ENCODE data around the gene C11orf21.

C11orf21 gene

GRCh38 chr11:2320568-2321310 lies 19.0 kb upstream of the C11orf21 start:
- no peak for DNase-seq

DNA sequence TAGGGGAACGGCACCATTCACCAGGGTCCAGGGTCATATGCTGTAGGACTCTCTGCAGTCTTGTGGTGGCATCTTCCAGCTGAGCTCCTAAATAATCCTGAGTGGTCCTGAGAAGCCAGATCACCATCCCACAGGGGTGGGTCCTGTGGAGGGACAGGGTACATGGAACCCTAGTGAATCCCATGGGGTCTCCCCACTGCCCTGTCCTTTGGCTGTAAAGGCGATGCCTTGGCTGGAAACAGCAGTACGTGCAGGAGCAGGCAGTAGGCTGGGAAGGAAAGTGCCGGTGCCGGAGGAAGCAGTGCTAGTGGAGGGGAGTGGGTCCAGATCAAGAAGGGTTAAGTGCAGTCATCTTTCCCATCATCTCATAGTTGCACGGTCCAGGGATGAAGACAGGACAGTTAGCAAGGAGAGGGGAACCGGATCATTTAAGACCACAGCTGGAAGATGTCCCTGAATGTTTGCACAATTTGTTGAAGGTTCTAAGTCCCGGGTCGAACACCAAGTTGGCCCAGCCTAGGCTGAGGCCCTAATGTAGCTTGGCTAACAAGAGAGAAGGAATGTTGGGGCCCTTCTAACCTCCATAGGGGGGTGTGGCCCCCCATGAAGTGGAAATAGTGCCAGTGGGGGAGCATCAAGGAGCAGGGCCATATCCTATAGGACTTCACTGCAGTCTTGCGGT lies 18.2 kb upstream of the C11orf21 start:
- no peak for DNase-seq

DNA sequence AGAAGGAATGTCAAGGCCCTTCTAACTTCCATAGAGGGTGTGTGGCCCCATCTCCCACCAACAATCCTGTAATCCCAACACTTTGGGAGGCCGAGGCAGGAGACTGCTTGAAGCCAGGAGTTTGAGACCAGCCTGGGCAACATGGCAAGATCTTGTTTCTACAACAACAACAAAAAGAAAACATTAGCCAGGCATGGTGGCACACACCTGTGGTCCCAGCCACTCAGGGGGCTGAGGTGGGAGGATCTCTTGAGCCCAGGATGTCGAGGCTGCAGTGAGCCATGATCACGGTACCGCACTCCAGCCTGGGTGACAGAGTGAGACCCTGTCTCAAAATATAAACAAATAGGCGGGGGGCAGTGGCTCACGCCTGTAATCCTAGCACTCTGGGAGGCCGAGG lies 17.0 kb upstream of the C11orf21 start:
- DNase-seq = no peak

DNA sequence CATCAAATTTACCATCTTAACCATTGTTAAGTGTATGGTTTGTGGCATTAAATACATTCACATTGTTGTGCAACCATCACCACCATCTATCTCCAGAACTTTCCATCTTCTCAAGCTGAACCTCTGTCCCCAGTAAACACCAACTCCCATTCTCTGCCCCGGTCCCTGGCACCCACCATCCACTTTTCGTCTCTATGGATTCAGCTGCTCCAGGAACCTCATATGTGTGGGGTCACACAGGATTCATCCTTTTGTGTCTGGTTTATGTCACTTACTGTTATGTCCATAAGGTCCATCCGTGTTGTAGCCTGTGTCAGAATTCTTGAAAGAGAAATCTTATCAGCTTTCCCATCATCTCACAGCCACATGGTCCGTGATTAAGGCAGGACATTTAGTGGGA lies 16.4 kb upstream of the C11orf21 start:
- no peak for DNase-seq

DNA sequence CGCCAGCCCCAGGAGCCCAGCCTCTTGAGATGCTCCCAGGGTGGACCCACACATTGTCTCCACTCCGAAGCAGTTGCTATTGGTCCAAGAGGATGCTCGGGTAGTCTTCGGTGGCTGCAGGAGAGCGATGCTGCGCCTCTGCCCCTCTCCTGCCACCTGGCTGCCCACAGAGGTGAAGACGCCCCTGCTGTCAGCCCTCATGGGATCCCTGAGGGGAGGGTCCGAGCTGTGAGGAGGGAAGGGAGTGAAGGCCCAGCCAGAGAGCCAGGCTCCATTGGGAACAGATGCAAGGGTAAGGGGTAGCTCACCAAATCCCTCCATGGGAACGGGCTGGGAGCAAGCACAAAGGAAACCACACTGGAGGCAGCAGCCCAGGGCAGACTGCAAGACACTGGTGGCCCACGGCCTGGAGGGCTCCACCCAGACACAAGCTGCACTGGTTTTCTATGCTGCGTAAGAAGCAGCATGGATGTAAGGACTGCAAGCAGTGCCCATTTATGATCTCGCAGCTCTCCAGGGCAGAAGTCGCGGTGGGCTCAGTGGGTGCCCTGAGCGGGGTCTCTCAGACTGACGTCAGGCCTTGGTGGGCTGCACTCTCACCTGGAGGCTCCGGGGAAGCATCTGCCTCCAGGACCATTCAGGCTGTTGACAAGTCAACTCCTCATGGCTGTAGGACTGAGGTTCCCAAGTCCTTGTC lies 15.8 kb upstream of the C11orf21 start:
- no peak for DNase-seq

- no peak for DNase-seq
These were observed 15.2 kb upstream of the C11orf21 start for GRCh38 chr11:2316963-2317244.

DNA sequence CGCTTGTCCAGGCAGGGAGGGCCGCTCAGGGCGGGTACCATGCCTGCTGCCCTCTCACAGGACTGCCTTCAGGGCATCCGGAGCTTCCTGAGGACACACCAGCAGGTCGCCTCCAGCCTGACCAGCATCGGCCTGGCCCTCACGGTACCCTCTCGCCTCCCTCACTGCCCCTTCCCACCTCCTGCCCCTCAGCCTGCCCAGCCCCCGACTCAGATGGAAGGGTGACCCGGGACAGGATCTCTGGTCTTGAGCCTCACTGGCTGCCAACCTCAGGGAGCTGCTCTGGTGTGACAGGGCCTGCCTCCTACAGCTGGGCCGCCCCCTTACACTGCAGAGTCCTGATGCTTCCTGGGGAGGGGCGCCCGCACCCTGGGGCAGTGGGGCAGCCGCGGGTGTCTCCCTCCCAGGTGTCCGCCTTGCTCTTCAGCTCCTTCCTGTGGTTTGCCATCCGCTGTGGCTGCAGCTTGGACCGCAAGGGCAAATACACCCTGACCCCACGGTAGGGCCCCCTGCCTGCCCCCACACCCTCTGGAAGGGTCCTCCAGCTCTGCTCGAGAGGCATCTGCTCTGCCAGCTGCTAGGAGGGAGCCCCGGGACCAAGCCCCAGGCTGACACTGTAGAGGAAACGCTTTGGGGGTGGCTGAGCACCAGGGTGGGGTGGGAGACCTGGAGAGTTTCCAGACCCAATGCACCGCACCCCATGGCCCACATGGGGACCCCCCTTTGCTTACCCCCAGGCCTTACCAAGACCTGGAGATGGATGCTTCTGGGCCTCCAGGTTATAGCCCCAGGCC lies 14.6 kb upstream of the C11orf21 start:
- no peak for DNase-seq

- DNase-seq = no peak
These were observed 13.9 kb upstream of the C11orf21 start for GRCh38 chr11:2315395-2316168.

- no peak for DNase-seq
These were observed 13.0 kb upstream of the C11orf21 start for GRCh38 chr11:2314525-2315394.

DNA sequence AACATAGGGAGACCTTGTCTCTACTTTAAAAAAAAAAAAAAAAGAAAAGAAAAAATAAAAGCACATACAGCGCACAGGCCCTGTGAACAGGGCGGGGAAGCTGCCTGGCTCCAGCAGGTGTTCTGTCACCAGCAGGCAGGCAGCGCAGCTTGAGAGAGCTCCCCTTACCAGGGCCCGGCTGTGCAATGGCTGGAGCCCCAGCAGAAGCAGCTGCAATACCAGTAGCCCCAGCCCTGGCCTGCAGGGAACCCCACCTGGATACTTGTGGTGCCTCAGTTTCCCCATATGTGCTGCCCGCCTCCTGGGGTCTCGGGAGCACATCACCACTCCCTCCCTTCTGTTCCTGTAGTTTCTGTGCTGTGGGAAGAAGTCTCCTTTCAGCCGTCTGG lies 12.4 kb upstream of the C11orf21 start:
- DNase-seq = no peak

DNA sequence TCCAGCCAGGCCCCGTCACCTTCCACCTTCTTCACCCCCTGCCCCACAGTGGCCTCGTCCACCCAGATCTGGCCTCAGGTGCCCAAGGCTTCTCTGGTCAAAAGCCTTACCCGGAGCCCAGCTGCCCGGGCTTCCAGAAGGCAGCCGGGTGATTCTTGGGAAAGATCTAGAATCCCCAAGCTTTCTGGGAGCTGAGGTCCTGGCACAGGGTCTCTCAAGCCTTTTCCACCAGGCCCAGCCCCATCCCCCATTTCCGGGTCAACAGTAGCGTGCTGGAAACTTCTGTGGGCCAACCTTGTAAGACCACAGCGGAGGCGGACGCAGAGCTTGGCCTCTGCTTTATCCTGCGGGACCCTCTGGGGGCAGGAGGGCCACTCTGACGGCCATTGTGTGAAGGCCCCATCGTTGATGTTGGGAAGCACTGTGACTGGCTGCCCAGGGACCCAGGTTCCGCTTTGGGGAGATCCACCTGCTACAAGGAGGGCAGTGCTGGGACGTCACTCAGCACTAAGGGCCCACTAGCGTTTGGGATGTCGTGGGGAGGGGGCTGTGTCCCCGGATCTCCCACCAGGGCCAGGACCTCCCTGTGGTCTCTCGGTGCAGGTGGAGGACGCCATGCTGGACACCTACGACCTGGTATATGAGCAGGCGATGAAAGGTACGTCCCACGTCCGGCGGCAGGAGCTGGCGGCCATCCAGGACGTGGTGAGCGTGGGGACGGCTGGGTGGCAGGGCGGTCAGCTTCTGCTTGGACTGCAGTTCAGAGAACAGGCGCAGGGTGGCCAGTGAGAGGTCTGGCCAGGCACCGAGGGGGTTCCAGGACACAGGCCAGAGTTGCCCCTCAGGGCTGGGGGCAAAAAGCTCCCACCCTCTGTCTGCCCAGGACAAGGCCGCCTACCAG lies 11.6 kb upstream of the C11orf21 start:
- no peak for DNase-seq

DNA sequence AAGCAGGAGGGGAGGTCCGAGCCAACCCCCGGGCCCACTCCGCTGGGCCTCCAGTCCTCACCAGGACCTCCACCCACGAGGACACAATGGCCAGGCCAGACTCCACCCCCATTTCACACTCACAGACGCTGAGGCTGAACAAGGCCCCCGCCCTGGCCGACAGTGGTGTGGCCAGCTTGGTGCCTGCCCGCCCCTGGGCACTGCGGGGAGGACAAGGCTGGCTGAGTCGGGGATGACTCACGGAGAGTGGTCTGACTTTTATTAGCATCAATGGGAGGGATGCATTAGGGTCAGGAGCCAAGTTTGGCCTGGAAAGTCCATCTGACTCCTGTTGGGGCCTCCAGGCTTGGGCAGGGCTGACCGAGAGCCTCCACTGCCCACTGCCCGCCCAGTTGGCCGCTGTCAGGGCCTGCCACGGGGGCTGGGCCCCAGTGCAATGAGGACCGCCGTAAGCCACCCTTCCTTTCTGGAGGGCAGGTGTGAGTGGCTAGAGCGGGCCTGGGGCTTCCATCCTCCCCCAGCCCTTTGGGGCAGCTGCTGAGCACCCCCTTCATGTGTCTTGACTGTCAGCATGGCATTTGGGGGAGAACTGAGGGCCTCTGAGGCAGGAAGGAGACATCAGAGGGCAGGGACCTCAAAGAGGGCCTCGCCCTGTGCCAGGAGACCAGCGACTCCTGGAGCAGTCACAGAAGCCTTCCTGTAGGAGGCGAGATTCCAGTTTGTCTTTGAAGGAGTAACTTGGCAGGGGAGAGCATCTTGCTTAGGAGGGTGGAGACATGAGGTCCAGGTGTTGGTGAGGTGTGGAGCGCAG lies 10.7 kb upstream of the C11orf21 start:
- DNase-seq = no peak

DNA sequence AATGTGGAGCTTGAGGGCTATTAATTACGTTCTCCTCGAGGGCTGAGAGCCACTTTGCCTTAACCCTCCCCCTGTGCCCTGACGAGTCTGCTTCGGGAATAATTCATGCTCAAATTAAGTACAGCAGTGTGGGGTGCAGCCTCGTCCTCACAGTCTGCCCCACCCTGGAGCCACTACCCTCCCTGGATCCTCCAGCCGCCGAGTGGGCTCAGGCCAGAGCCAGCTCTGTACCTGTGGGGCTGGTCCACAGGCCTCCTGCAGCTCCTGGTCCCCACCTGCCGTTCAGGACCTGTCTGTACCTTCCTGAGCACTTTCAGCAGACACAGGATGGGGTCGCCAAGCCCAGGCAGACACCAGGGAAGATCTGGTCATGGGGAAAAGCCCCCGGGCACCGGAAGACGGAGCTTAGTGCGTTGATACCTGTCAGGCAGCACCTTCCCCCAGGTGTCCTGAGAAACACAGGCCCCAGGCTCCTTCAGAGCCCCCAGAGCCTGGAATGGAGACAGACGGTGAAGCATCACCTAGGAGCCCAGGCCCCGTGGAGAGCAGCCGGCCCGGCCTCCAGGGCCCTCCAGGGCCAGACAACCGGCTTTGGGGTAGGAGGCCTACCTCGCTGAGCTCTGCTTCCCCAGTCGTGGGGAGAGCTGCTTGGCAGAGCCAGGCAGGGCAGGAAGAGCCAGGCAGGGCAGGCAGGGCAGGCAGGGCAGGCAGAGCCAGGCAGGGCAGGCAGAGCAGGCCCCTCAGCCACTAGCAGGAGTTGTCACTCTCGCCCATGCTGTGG lies 9.8 kb upstream of the C11orf21 start:
- DNase-seq = no peak

- DNase-seq = no peak
These were observed 9.2 kb upstream of the C11orf21 start for GRCh38 chr11:2310786-2311352.

DNA sequence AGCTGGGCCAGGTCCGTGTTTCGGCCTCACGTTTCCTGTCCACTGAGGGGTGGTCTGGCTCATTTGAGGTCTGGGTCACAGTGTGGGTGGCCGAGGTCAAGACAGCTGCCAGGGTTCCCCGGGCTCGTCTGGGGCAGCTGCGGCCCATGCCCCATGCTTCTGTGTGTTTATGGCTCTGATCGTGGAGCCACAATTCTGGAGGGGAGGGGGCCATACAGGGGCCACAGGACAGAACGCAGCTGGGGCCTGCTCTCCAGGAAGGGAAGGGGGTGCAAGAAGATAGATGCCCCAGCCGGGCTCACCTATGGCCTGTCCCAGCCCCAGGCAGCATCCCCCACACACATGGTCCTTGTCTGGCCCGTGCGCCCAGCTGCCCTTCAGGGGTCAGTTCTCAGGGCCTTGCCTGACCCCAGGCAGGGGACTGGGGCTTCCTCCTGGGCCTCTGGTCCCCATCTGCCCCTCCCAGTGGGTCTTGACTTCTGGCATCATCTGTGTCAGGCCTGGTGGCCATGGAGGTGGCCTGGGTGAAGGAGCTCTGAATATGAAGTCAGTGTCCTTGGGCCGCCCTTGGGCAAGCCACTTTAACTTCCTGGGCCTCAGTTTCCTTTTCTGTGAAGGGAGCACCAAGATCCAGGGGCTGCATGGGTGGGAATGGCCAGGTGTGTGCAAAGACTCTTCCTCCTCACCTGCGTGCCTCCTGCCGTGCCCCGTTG lies 8.5 kb upstream of the C11orf21 start:
- DNase-seq = no peak

DNA sequence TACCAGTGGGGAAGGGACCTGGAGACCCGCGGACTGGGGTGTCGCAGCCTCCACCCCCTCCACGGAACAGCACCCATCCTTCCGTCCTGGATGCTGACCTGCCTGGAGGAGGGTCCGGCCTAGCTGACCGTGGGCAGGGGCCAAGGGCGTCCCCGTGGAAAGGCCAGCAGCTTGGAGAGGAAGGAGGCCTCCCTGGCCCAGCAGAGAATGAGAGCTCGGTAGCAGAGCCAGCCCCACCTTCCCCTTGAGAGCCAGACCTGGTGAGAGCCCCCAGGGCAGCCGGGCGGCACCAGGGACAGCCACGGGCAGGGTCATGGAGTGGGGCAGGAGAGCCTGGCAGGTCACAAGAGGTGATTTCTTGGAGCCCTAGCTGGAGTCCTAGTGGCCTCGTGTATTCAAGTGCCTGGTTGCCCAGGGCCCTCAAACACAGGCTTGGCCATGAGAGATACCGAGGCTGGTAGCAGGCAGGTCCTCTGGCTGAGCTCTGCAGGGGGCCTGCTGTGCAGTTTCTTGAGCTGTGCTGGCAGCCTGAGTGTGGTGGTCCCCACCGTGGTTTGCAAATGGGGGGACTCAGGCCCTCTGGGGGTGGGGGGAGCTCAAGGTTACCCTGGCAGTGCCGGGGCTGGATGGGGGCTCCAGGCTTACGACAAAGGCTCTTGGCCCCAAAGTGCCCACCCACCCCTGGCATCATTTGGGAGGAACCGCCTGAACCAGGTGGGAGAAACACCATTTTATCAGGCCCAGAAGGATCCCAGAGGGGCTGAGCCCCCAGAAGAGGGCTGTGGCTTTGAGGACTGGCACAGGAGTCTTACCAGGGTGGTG lies 7.7 kb upstream of the C11orf21 start:
- no peak for DNase-seq

DNA sequence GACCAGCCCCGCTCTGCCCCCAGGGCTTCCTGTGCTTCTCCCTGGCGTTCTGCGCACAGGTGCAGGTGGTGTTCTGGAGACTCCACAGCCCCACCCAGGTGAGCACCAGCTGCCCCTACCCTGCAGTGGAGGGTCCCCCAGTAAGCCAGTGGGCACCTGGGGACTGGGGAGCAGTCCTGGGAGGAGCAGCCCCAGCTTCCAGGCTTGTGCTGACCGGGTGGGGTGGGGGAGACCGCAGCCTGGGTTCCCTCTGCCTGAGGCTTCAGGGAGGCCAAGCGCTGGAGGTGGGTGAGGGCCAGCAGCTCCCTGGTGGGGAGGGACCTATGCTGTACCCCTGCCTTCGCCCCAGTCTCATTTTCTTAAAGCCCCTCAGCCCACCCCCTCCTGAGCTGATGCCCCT lies 7.0 kb upstream of the C11orf21 start:
- no peak for DNase-seq

All from activated CD8-positive, alpha-beta memory T cell treated with anti-CD3 and anti-CD28 coated beads, Interleukin-2, amount 50 U/mL, for 4 hours (primary cell).